HCT116 (cell line): Measurements from ENCODE around the gene GPR22. TPM values are rescaled to one million over a fixed set of nuclear protein-coding genes. Genes with fewer than 3 reads are reported as not detected.

Source experiments
- ATAC-seq: fragments of 200-7000 bp; cut with Tn5 transposase; 2 replicates; pipeline ENCODE4 v1.9.1; 2020; ENCODE audit warnings: mild to moderate bottlenecking, moderate library complexity
- BruUV-seq: library from RNA; stranded (reverse); fragments of 400-500 nt; replicated peaks from 2 replicates; lab custom pipeline; 2021; lab: Mats Ljungman, UMichigan
- CTCF ChIA-PET: fragments of 300-600 bp; sonication (Branson Sonifier 250); formaldehyde crosslinking; loops from one replicate; lab custom pipeline; 2021; ENCODE audit warnings: antibody characterized with exemption; lab: Charles Lee
- POLR2A ChIA-PET: fragments of 300-600, 350-600 bp; sonication (Branson Sonifier 250); formaldehyde crosslinking; loops from one replicate; lab custom pipeline; 2021; ENCODE audit warnings: antibody characterized with exemption; lab: Charles Lee
- RAD21 ChIA-PET, 2 experiments: fragments of 300-600 bp; sonication (Branson Sonifier 250); formaldehyde crosslinking; loops; one replicate each; lab custom pipeline; 2023; ENCODE audit warnings: low total read pairs in 2 of 2; ENCODE audit not compliant: uncharacterized antibody in 2 of 2, unreplicated experiment in 2 of 2, low non-redundant PET in 1 of 2; lab: Charles Lee
- DNase-seq: peaks from one replicate; pipeline ENCODE4 v3.0.0-alpha.2; 2010; ENCODE audit warnings: low read depth, low spot score
- H2AFZ ChIP-seq: fragments of 200-600 bp; shearing (Covaris generic), sonication (generic); 2 replicates; pipeline ENCODE4 v1.6.1; 2017; ENCODE audit warnings: low read depth, mixed run types, mixed read lengths, antibody characterized with exemption, low read length; ENCODE audit not compliant: poor library complexity, severe bottlenecking
- H3K27ac ChIP-seq: 2 replicates; pipeline ENCODE4 v1.5.1; 2012; ENCODE audit warnings: low read depth, low read length
- H3K27me3 ChIP-seq: fragments of 200-600 bp; sonication (generic); 2 replicates; pipeline ENCODE4 v1.6.1; 2016; ENCODE audit warnings: mixed run types, low read length, mixed read lengths; ENCODE audit not compliant: insufficient read depth
- H3K36me3 ChIP-seq, 2 experiments: fragments of 200-500 bp in 1 of 2; fragments of 200-600 bp in 1 of 2; sonication (Bioruptor generic) in 1 of 2; sonication (generic) in 1 of 2; 2 replicates each; pipeline versions ENCODE4 v1.5.1 to v1.6.1; 2014 to 2016; ENCODE audit warnings: low read length in 2 of 2, inconsistent platforms in 1 of 2, mixed read lengths in 1 of 2, mixed run types in 1 of 2; ENCODE audit not compliant: insufficient read depth in 2 of 2, control insufficient read depth in 1 of 2
- H3K4me1 ChIP-seq, 2 experiments: fragments of 200-600 bp in 1 of 2; sonication (generic) in 1 of 2; 2 replicates each; pipeline versions ENCODE4 v1.5.1 to v1.6.1; 2012 to 2017; ENCODE audit warnings: low read length in 2 of 2, inconsistent platforms in 1 of 2, mild to moderate bottlenecking in 1 of 2, mixed read lengths in 1 of 2, mixed run types in 1 of 2, moderate library complexity in 1 of 2; ENCODE audit not compliant: insufficient read depth in 2 of 2, control insufficient read depth in 1 of 2
- H3K4me2 ChIP-seq: fragments of 200-600 bp; sonication (generic); 2 replicates; pipeline ENCODE4 v1.6.1; 2017; ENCODE audit warnings: mixed run types, low read length, mixed read lengths
- H3K4me3 ChIP-seq, 2 experiments: fragments of 200-600 bp in 1 of 2; sonication (generic) in 1 of 2; replicated peaks in 1 of 2; 2 replicates each; pipeline ENCODE4 v1.5.1; 2011 to 2016; ENCODE audit warnings: low read length in 2 of 2, control low read depth in 1 of 2, low read depth in 1 of 2, mild to moderate bottlenecking in 1 of 2, mixed read lengths in 1 of 2, mixed run types in 1 of 2
- H3K79me2 ChIP-seq: fragments of 200-600 bp; sonication (generic); 2 replicates; pipeline ENCODE4 v1.6.1; 2017; ENCODE audit warnings: mild to moderate bottlenecking, mixed run types, low read length, moderate library complexity, mixed read lengths; ENCODE audit not compliant: insufficient read depth
- H3K9ac ChIP-seq: fragments of 200-600 bp; sonication (generic); 2 replicates; pipeline ENCODE4 v1.6.1; 2016; ENCODE audit warnings: low read length, mixed read lengths
- H3K9me2 ChIP-seq: fragments of 200-600 bp; sonication (generic), shearing (Covaris generic); 2 replicates; pipeline ENCODE4 v1.6.1; 2017; ENCODE audit warnings: mixed run types, mild to moderate bottlenecking, moderate library complexity; ENCODE audit not compliant: insufficient read depth
- H3K9me3 ChIP-seq, 2 experiments: fragments of 200-500 bp in 1 of 2; fragments of 200-600 bp in 1 of 2; sonication (Bioruptor generic) in 1 of 2; sonication (generic) in 1 of 2; 2 replicates each; pipeline ENCODE4 v1.6.1; 2014 to 2017; ENCODE audit warnings: low read length in 2 of 2, mixed read lengths in 2 of 2, inconsistent platforms in 1 of 2, low read depth in 1 of 2, mild to moderate bottlenecking in 1 of 2, mixed run types in 1 of 2, moderate library complexity in 1 of 2; ENCODE audit not compliant: control insufficient read depth in 1 of 2, insufficient read depth in 1 of 2
- H4K20me1 ChIP-seq: fragments of 200-600 bp; sonication (generic), shearing (Covaris generic); 2 replicates; pipeline ENCODE4 v1.6.1; 2017; ENCODE audit warnings: mixed run types, mild to moderate bottlenecking, moderate library complexity; ENCODE audit not compliant: insufficient read depth
- EGR1 ChIP-seq: IDR thresholded peaks from 2 replicates; pipeline ENCODE4 v1.6.1; 2012; ENCODE audit warnings: low read depth
- POLR2AphosphoS5 ChIP-seq: IDR thresholded peaks from 2 replicates; pipeline ENCODE4 v1.6.1; 2011; ENCODE audit warnings: mild to moderate bottlenecking, low read depth, low read length, moderate library complexity
- SRF ChIP-seq: IDR thresholded peaks from 2 replicates; pipeline ENCODE4 v1.6.1; 2012; ENCODE audit warnings: low read depth
- ZFX ChIP-seq: fragments of 450-650 bp; IDR thresholded peaks from 2 replicates; pipeline ENCODE4 v1.6.1; 2017
- intact Hi-C: fragments of 100-400 bp; cut with micrococcal nuclease; formaldehyde crosslinking; loops from 2 replicates; pipeline ENCODE4 v1.10.0; 2022
- total RNA-seq: library from RNA; stranded (reverse); gene quantifications from one replicate; pipeline ENCODE4 v1.2.1, GENCODE V29; 2021; ENCODE audit not compliant: unreplicated experiment
- TF ChIP-seq, protein P1 (sequence below): IDR thresholded peaks from 2 replicates; pipeline ENCODE4 v1.6.1; 2012

The GPR22 gene
- total RNA-seq, 1 experiment from 2014 or later = not detected

DNA sequence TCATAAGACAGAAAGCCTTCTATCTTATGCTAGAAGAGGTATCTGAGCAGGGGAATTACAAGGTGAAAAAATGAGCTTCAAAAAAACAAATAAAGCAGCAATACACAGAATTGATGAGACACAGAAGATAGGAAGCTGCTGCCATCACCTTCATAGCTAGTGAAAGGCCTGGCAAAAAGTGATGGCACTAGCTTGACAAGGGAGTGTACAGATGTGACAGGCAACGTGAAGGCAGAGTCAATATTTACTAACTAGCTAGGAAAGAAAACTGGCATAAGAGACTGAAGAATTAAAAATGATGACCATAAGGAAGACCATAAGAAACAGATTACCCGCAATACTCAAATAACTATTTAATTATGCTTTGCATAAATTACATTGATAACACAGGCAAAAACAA lies 9.4 kb downstream of the GPR22 start:
- RAD21 ChIA-PET = interaction anchor here in 1 of 2 experiments (0.7 kb wide), 1 partner anchor 68 kb away, joined by 3 read pairs; no protein-coding TSS in a partner anchor
- CTCF ChIA-PET = interaction anchor here (1.6 kb wide), 1 partner anchor 16 kb away, joined by 4 read pairs; no protein-coding TSS in a partner anchor
- TF ChIP-seq, protein P1, sequence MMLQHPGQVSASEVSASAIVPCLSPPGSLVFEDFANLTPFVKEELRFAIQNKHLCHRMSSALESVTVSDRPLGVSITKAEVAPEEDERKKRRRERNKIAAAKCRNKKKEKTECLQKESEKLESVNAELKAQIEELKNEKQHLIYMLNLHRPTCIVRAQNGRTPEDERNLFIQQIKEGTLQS = no peak
- TF ChIP-seq SRF = no peak
- no peak overlapping the region for H3K4me3 ChIP-seq
- no peaks in the 10 kb centered on the region for H3K79me2 ChIP-seq
- H3K9me2 ChIP-seq = no peaks in the 10 kb centered on the region
- DNase-seq (no peak), ATAC-seq (no peak)
- BruUV-seq = no TSS peak
- peaks cover 4% of the 10 kb centered on the region; the same call in 1 of the 2 replicates for H4K20me1 ChIP-seq
- H3K36me3 ChIP-seq = no peaks in the 10 kb centered on the region
- H2AFZ ChIP-seq = no peak overlapping the region
- no peak overlapping the region for H3K9ac ChIP-seq
- intact Hi-C loops = no loop called here
- no peaks in the 10 kb centered on the region for H3K4me1 ChIP-seq
- no peaks in the 10 kb centered on the region for H3K27me3 ChIP-seq
- POLR2A ChIA-PET = no interaction called here
- H3K9me3 ChIP-seq = no peaks in the 10 kb centered on the region
- H3K4me2 ChIP-seq = no peak overlapping the region
- no peak overlapping the region for H3K27ac ChIP-seq

DNA sequence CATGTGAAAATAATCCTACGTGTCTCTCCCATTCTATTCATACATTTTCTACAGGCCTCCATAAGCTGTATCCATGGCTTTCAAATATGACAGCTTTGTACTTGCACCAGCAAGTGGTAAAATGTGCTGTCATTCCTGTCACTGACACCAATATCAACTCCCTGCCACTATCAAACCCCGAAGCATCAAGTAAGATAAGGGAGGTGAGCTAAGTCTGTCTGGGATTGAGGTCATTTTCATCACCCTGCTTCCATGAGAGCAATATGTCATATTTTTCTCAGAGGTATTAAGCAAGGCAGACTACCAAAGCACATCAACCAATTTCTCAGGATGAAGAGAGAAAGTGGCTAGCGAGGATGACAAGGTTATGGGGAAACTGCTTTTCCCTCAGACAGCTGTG lies 11.1 kb downstream of the GPR22 start:
- no peak overlapping the region for H3K4me3 ChIP-seq
- intact Hi-C loops = no loop called here
- no peak for ATAC-seq
- H3K79me2 ChIP-seq = no peaks in the 10 kb centered on the region
- no peaks in the 10 kb centered on the region for H3K4me1 ChIP-seq
- peaks cover 4% of the 10 kb centered on the region; the same call in 1 of the 2 replicates for H4K20me1 ChIP-seq
- H3K36me3 ChIP-seq = no peaks in the 10 kb centered on the region
- ChIA-PET CTCF (interaction anchor here (1.6 kb wide), 1 partner anchor 18 kb away, joined by 4 read pairs; no protein-coding TSS in a partner anchor), RAD21 (no interaction called here), POLR2A (interaction anchor here (1.2 kb wide), 1 partner anchor 9 kb away, joined by 3 read pairs; no protein-coding TSS in a partner anchor)
- no peak for TF ChIP-seq SRF
- no peak for TF ChIP-seq POLR2AphosphoS5
- TF ChIP-seq ZFX = no peak
- TF ChIP-seq EGR1 = no peak
- no peak overlapping the region for H3K9ac ChIP-seq
- no peaks in the 10 kb centered on the region for H3K9me3 ChIP-seq
- H3K27me3 ChIP-seq = no peaks in the 10 kb centered on the region
- BruUV-seq = no TSS peak
- no peak overlapping the region for H2AFZ ChIP-seq
- H3K9me2 ChIP-seq = no peaks in the 10 kb centered on the region
- DNase-seq = no peak
- H3K27ac ChIP-seq = no peak overlapping the region
- H3K4me2 ChIP-seq = no peak overlapping the region
